ENCODE data around the gene GALNT13.

Gene GALNT13

GRCh38 chr2:154402213-154402612 is 530.5 kb downstream of the GALNT13 start:
- no peak overlapping the region for H3K27ac ChIP-seq (ENCODE audit: low read length)
- H3K9me3 ChIP-seq (replicated peaks; ENCODE audit: insufficient read depth, low read length), result no peaks in the 10 kb centered on the region
- TF ChIP-seq EZH2phosphoT487 (IDR thresholded peaks at IDR 0.05; ENCODE audit: low read length), result no peak
- TF ChIP-seq EZH2 (optimal IDR thresholded peaks at IDR 0.05; ENCODE audit: low read depth, low read length), result no peak
- TF ChIP-seq CTCF (IDR thresholded peaks at IDR 0.05; ENCODE audit: low read length), result peak; percentile 49
- H3K27me3 ChIP-seq (replicated peaks; ENCODE audit: insufficient read depth, low read length), result no peaks in the 10 kb centered on the region
- no peaks in the 10 kb centered on the region for H3K4me1 ChIP-seq (ENCODE audit: low read length)
- H2AFZ ChIP-seq (ENCODE audit: low read length), result no peak overlapping the region
- no peaks in the 10 kb centered on the region for H3F3A ChIP-seq (ENCODE audit: insufficient read depth, low read length)
- peak; percentile 35 for DNase-seq
- H3K36me3 ChIP-seq (replicated peaks; ENCODE audit: insufficient read depth, low read length), result no peaks in the 10 kb centered on the region
- no peaks in the 10 kb centered on the region for H3K79me2 ChIP-seq (ENCODE audit: low read length)
- no peaks in the 10 kb centered on the region for H3K9me2 ChIP-seq (replicated peaks; ENCODE audit: insufficient read depth, low read length)
- H4K20me1 ChIP-seq (ENCODE audit: insufficient read depth, low read length), result no peaks in the 10 kb centered on the region
- H3K9ac ChIP-seq (ENCODE audit: low read length), result no peak overlapping the region
- H3K4me3 ChIP-seq (ENCODE audit: low read length), result no peak overlapping the region
- no peak overlapping the region for H3K4me2 ChIP-seq (ENCODE audit: low read depth, low read length)

GRCh38 chr2:154403242-154403790 is 531.6 kb downstream of the GALNT13 start:
- no peaks in the 10 kb centered on the region for H3K36me3 ChIP-seq (replicated peaks; ENCODE audit: insufficient read depth, low read length)
- H4K20me1 ChIP-seq (ENCODE audit: insufficient read depth, low read length), result no peaks in the 10 kb centered on the region
- TF ChIP-seq EZH2phosphoT487 (IDR thresholded peaks at IDR 0.05; ENCODE audit: low read length) (no peak), CTCF (IDR thresholded peaks at IDR 0.05; ENCODE audit: low read length) (no peak), EZH2 (optimal IDR thresholded peaks at IDR 0.05; ENCODE audit: low read depth, low read length) (no peak)
- H3K27me3 ChIP-seq (replicated peaks; ENCODE audit: insufficient read depth, low read length), result no peaks in the 10 kb centered on the region
- no peaks in the 10 kb centered on the region for H3K9me3 ChIP-seq (replicated peaks; ENCODE audit: insufficient read depth, low read length)
- no peak overlapping the region for H3K4me2 ChIP-seq (ENCODE audit: low read depth, low read length)
- no peaks in the 10 kb centered on the region for H3K9me2 ChIP-seq (replicated peaks; ENCODE audit: insufficient read depth, low read length)
- H3K4me1 ChIP-seq (ENCODE audit: low read length), result no peaks in the 10 kb centered on the region
- no peak overlapping the region for H2AFZ ChIP-seq (ENCODE audit: low read length)
- H3F3A ChIP-seq (ENCODE audit: insufficient read depth, low read length), result no peaks in the 10 kb centered on the region
- DNase-seq, result no peak
- H3K4me3 ChIP-seq (ENCODE audit: low read length), result no peak overlapping the region
- no peak overlapping the region for H3K27ac ChIP-seq (ENCODE audit: low read length)
- no peaks in the 10 kb centered on the region for H3K79me2 ChIP-seq (ENCODE audit: low read length)
- H3K9ac ChIP-seq (ENCODE audit: low read length), result no peak overlapping the region

GRCh38 chr2:154408786-154409185 is 537.1 kb downstream of the GALNT13 start:
- Histone ChIP-seq H3K4me2 (ENCODE audit: low read depth, low read length) (no peak overlapping the region), H3K9ac (ENCODE audit: low read length) (no peak overlapping the region), H3K36me3 (replicated peaks; ENCODE audit: insufficient read depth, low read length) (no peaks in the 10 kb centered on the region), H3K4me3 (ENCODE audit: low read length) (no peak overlapping the region), H3K27me3 (replicated peaks; ENCODE audit: insufficient read depth, low read length) (no peaks in the 10 kb centered on the region), H3K79me2 (ENCODE audit: low read length) (no peaks in the 10 kb centered on the region), H3K9me2 (replicated peaks; ENCODE audit: insufficient read depth, low read length) (no peaks in the 10 kb centered on the region), H3K27ac (ENCODE audit: low read length) (no peak overlapping the region), H4K20me1 (ENCODE audit: insufficient read depth, low read length) (no peaks in the 10 kb centered on the region), H3K9me3 (replicated peaks; ENCODE audit: insufficient read depth, low read length) (no peaks in the 10 kb centered on the region), H3K4me1 (ENCODE audit: low read length) (no peaks in the 10 kb centered on the region), H3F3A (ENCODE audit: insufficient read depth, low read length) (no peaks in the 10 kb centered on the region), H2AFZ (ENCODE audit: low read length) (no peak overlapping the region)
- TF ChIP-seq EZH2 (optimal IDR thresholded peaks at IDR 0.05; ENCODE audit: low read depth, low read length), result no peak
- TF ChIP-seq CTCF (IDR thresholded peaks at IDR 0.05; ENCODE audit: low read length), result no peak
- no peak for TF ChIP-seq EZH2phosphoT487 (IDR thresholded peaks at IDR 0.05; ENCODE audit: low read length)
- DNase-seq, result no peak

All from MM.1S (cell line).